Ascending aorta (tissue), 2 donors: Measurements from ENCODE around the gene MRNIP. TPM values are rescaled to one million over a fixed set of nuclear protein-coding genes. Genes with fewer than 3 reads are reported as not detected.

Source experiments
- DNase-seq, 2 donors: peaks; one replicate each; pipeline ENCODE4 v3.0.0-alpha.2; 2019; ENCODE audit warnings: low spot score in 2 of 2
- H3K27ac ChIP-seq, 2 donors: fragments of 200-600 bp; sonication (generic); one replicate each; pipeline ENCODE4 v1.5.1; 2016 to 2017; ENCODE audit warnings: mild to moderate bottlenecking in 1 of 2
- H3K27me3 ChIP-seq: fragments of 200-600 bp; sonication (generic); one replicate; pipeline ENCODE4 v1.5.1; 2017
- H3K36me3 ChIP-seq, 2 donors: fragments of 200-600 bp; sonication (generic); one replicate each; pipeline ENCODE4 v1.5.1; 2016
- H3K4me1 ChIP-seq, 2 donors: fragments of 200-600 bp; sonication (generic); one replicate each; pipeline ENCODE4 v1.5.1; 2016 to 2017; ENCODE audit warnings: mild to moderate bottlenecking in 1 of 2
- H3K4me3 ChIP-seq, 2 donors: fragments of 200-600 bp; sonication (generic); one replicate each; pipeline ENCODE4 v1.5.1; 2016 to 2017; ENCODE audit warnings: mild to moderate bottlenecking in 1 of 2
- H3K9me3 ChIP-seq, 2 donors: fragments of 200-600 bp; sonication (generic); one replicate each; pipeline ENCODE4 v1.5.1; 2016
- intact Hi-C: fragments of 100-400 bp; cut with DNase I; formaldehyde crosslinking; loops from one replicate; pipeline ENCODE4 v1.15.1; 2023
- total RNA-seq: library from RNA; depleted of rRNA; stranded (reverse); fragments of >200 nt; gene quantifications from one replicate; pipeline ENCODE4 v1.1.0, GENCODE V29; 2016
- TF ChIP-seq, protein P1 (sequence below), 3 experiments: fragments of 200-600 bp in 2 of 3; fragments of 450-650 bp in 1 of 3; sonication (generic) in 2 of 3; IDR thresholded peaks; one replicate each; pipeline ENCODE4 v1.5.1; 2016 to 2019; ENCODE audit warnings: antibody characterized with exemption in 3 of 3, mild to moderate bottlenecking in 1 of 3, moderate library complexity in 1 of 3

MRNIP gene
- total RNA-seq, 1 donor from 2014 or later, result 17.3 TPM

DNA sequence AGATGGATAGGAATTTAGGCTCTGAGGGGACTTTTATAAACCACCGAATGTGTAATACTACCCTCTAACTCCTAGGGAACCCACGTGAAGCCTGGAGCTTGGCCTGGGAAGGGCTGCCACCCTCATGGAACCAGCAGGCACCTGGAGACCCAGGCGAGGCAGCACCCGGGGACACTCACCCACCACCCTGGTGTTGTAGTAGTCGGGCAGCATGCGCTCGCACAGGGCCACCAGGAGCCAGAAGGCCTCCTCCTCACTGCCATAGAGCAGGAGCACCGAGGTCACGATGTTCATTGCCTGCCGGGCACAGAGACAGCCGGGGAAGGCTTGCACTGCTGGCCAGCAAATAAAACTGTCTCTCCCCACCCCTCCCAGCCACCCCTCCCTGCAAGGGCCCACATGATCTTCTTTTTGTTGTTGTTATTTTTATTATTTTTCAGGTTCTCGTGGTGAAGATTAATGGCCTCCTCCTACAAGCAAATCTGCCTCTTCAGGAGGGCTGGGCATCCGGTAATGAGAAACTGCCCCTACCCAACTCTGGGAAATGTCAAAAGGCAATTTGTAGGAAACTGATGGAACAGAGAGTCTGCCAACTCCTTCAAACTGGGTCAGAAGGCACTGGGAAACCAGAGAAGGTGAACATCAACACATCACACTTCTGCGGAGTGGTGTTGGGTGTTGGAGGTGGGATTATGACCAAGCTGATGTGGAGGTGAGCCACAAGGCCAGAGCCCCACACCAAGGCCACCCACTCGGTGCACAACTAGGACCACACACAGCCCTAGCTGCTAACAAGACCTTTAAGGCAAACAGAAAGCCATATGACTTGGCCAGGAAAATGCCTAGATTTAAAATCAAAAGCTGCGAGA, 17.4 kb upstream of the MRNIP start:
- TF ChIP-seq, protein P1, sequence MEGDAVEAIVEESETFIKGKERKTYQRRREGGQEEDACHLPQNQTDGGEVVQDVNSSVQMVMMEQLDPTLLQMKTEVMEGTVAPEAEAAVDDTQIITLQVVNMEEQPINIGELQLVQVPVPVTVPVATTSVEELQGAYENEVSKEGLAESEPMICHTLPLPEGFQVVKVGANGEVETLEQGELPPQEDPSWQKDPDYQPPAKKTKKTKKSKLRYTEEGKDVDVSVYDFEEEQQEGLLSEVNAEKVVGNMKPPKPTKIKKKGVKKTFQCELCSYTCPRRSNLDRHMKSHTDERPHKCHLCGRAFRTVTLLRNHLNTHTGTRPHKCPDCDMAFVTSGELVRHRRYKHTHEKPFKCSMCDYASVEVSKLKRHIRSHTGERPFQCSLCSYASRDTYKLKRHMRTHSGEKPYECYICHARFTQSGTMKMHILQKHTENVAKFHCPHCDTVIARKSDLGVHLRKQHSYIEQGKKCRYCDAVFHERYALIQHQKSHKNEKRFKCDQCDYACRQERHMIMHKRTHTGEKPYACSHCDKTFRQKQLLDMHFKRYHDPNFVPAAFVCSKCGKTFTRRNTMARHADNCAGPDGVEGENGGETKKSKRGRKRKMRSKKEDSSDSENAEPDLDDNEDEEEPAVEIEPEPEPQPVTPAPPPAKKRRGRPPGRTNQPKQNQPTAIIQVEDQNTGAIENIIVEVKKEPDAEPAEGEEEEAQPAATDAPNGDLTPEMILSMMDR (IDR thresholded peaks at IDR 0.05), result no peak
- H3K27me3 ChIP-seq, result no peaks in the 10 kb centered on the region
- no peak overlapping the region for H3K4me3 ChIP-seq
- H3K27ac ChIP-seq, result no peak overlapping the region
- no peaks in the 10 kb centered on the region for H3K4me1 ChIP-seq
- DNase-seq, result no peak
- H3K36me3 ChIP-seq, result peaks cover 64 to 75% of the 10 kb centered on the region in 2 donors
- no peaks in the 10 kb centered on the region for H3K9me3 ChIP-seq
- intact Hi-C loops, result no loop called here

DNA sequence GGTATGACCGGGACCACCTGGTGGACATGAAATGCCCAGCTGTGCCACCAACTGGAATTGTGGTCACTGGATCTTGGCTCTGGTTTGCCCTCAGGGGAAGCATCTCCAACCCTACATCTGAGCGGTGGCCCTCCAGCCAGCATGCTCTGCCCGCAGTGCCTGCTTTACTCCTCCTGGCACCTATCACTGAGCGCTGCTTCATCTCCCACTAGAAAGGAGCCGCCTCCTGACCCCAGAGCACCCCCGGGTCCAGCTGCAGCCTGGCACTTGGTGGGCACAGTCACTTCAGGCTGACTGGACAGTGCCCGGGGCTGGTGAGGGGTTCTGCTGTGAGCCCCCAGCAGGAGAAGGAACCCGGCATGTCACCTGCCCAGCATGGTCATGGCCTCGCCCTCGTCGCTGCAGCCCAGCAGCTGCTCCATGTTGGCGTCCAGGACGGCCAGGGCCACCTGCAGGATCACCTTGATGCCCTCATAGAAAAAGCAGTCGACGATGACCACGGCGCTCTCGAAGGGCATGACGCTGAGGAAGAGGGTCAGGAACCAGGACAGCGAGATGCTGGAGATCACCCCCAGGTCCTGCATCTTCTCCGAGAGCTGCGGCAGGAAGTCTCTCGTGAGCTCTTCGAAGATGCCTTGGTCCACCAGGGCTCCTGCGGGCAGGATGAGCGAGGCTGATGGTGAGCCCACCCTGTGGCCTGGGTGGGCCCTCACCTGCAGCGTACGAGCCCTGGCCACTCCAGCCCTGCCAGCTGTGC, 16.1 kb upstream of the MRNIP start:
- H3K4me3 ChIP-seq, result no peak overlapping the region
- no peaks in the 10 kb centered on the region for H3K9me3 ChIP-seq
- no peak overlapping the region for H3K27ac ChIP-seq
- TF ChIP-seq, protein P1 (IDR thresholded peaks at IDR 0.05), result no peak
- intact Hi-C loops, result no loop called here
- H3K4me1 ChIP-seq, result no peaks in the 10 kb centered on the region
- H3K36me3 ChIP-seq, result peaks cover 69 to 76% of the 10 kb centered on the region in 2 donors
- no peaks in the 10 kb centered on the region for H3K27me3 ChIP-seq
- no peak for DNase-seq

GRCh38 chr5:179874136-179874535, 15.5 kb upstream of the MRNIP start:
- H3K36me3 ChIP-seq, result peaks cover 68 to 76% of the 10 kb centered on the region in 2 donors
- H3K27ac ChIP-seq, result no peak overlapping the region
- H3K27me3 ChIP-seq, result no peaks in the 10 kb centered on the region
- TF ChIP-seq, protein P1 (IDR thresholded peaks at IDR 0.05), result no peak
- no peak overlapping the region for H3K4me3 ChIP-seq
- H3K4me1 ChIP-seq, result no peaks in the 10 kb centered on the region
- no peaks in the 10 kb centered on the region for H3K9me3 ChIP-seq
- intact Hi-C loops, result no loop called here
- DNase-seq, result no peak

DNA sequence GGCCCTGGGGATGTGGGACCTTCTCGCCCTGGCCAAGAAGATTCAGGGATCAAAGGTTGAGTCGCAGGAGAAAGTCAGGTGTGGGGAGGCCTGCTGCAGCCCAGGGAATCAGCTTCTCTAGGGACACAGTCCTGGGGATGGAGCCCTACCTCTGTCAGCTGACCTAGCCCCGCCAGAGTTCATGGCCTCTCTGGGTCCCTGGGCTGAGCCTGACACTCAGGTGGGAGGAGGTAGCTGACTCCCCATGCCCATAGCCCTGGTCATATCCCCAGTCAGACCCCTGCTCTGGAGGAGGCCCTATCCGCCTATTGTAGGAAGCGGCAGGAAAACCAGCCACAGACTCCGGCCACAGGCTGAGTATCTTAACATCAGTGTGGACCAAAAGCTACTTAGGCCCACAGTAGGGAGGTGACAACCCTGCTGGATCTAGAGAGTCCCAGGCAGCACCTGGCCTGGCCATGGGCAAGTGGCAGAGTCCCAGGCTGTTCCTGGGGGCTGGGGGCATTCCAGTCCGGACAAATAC, 15.0 kb upstream of the MRNIP start:
- TF ChIP-seq, protein P1 (IDR thresholded peaks at IDR 0.05), result no peak
- no peak for DNase-seq
- no peak overlapping the region for H3K4me3 ChIP-seq
- intact Hi-C loops, result no loop called here
- no peaks in the 10 kb centered on the region for H3K27me3 ChIP-seq
- no peaks in the 10 kb centered on the region for H3K9me3 ChIP-seq
- peaks cover 68 to 76% of the 10 kb centered on the region in 2 donors for H3K36me3 ChIP-seq
- no peak overlapping the region for H3K27ac ChIP-seq
- no peaks in the 10 kb centered on the region for H3K4me1 ChIP-seq

- DNase-seq, result no peak
- no peaks in the 10 kb centered on the region for H3K27me3 ChIP-seq
- H3K36me3 ChIP-seq, result peaks cover 68 to 80% of the 10 kb centered on the region in 2 donors
- H3K9me3 ChIP-seq, result no peaks in the 10 kb centered on the region
- TF ChIP-seq, protein P1 (IDR thresholded peaks at IDR 0.05), result no peak
- intact Hi-C loops, result no loop called here
- no peak overlapping the region for H3K4me3 ChIP-seq
- no peaks in the 10 kb centered on the region for H3K4me1 ChIP-seq
- H3K27ac ChIP-seq, result no peak overlapping the region
Measured at GRCh38 chr5:179872828-179873575, 14.4 kb upstream of the MRNIP start.
